Left lung (tissue), 10 donors: Measurements from ENCODE around the gene PAPOLB. TPM values are rescaled to one million over a fixed set of nuclear protein-coding genes. Genes with fewer than 3 reads are reported as not detected.
A peak's percentile ranks its signal among the peaks of the same experiment; 100 is the strongest.

ENCODE experiments used
- ATAC-seq: fragments of 200-7000 bp; cut with Tn5 transposase; one replicate; pipeline ENCODE4 v1.9.1; 2020; ENCODE audit warnings: moderate library complexity
- DNase-seq, 4 donors: peaks; one replicate each; pipeline ENCODE4 v3.0.0-alpha.2; 2013 to 2020
- H3K27ac ChIP-seq, 2 donors: fragments of 200-600 bp; sonication (generic) in 1 of 2; one replicate each; pipeline versions ENCODE4 v1.5.0 to v1.8.0; 2020 to 2021
- H3K27me3 ChIP-seq, 2 donors: fragments of 200-600 bp; sonication (generic) in 1 of 2; one replicate each; pipeline versions ENCODE4 v1.5.0 to v1.8.0; 2020 to 2021
- H3K36me3 ChIP-seq, 2 donors: fragments of 200-600 bp; sonication (generic) in 1 of 2; one replicate each; pipeline versions ENCODE4 v1.5.0 to v1.8.0; 2020 to 2021
- H3K4me1 ChIP-seq, 2 donors: fragments of 200-600 bp; one replicate each; pipeline ENCODE4 v1.8.0; 2021
- H3K4me3 ChIP-seq, 2 donors: fragments of 200-600 bp; sonication (generic) in 1 of 2; one replicate each; pipeline versions ENCODE4 v1.5.0 to v1.8.0; 2020 to 2021; ENCODE audit warnings: mild to moderate bottlenecking in 1 of 2
- H3K9me3 ChIP-seq, 2 donors: fragments of 200-600 bp; sonication (generic) in 1 of 2; one replicate each; pipeline versions ENCODE4 v1.5.0 to v1.8.0; 2020 to 2021
- intact Hi-C, 2 donors: fragments of 100-400 bp; cut with DNase I; formaldehyde crosslinking; loops; one replicate each; pipeline versions ENCODE4 v1.11.2 to v1.14.2; 2022
- polyA plus RNA-seq, 6 donors: library from polyadenylated mRNA; unstranded; fragments of 120-200 nt; gene quantifications; one replicate each; pipeline ENCODE4 v1.2.1, GENCODE V29; 2013; ENCODE audit not compliant: insufficient read length in 6 of 6
- total RNA-seq, 2 donors: library from RNA; stranded (reverse); fragmentation: NEBNext Ultra II Directional; extraction: Animal tissue kit (Norgen Biotek cat#: 25700); gene quantifications; one replicate each; pipeline ENCODE4 v1.2.1, GENCODE V29; 2021
- TF ChIP-seq, protein P1 (sequence below), 2 donors: fragments of 200-600 bp; sonication (generic) in 1 of 2; IDR thresholded peaks; one replicate each; pipeline versions ENCODE4 v1.5.0 to v1.8.0; 2021; ENCODE audit warnings: antibody characterized with exemption in 2 of 2
- donor health status: DM: no; HTN: yes; CAD: no.
- donor health status: DM: no; HTN: no; CAD: no.

Gene PAPOLB
- total and polyA plus RNA-seq, 8 donors: 0.07 to 0.24 (median 0.14) TPM

- peak overlapping the region in 1 of 2 donors; percentile 13 for H3K27ac ChIP-seq
- peak; percentile 47 for ATAC-seq
- H3K36me3 ChIP-seq: no peaks in the 10 kb centered on the region
- intact Hi-C loops: no loop called here
- DNase-seq: peak in 2 of 4 donors; percentile 86 to 91
- no peaks in the 10 kb centered on the region for H3K4me1 ChIP-seq
- TF ChIP-seq, protein P1, sequence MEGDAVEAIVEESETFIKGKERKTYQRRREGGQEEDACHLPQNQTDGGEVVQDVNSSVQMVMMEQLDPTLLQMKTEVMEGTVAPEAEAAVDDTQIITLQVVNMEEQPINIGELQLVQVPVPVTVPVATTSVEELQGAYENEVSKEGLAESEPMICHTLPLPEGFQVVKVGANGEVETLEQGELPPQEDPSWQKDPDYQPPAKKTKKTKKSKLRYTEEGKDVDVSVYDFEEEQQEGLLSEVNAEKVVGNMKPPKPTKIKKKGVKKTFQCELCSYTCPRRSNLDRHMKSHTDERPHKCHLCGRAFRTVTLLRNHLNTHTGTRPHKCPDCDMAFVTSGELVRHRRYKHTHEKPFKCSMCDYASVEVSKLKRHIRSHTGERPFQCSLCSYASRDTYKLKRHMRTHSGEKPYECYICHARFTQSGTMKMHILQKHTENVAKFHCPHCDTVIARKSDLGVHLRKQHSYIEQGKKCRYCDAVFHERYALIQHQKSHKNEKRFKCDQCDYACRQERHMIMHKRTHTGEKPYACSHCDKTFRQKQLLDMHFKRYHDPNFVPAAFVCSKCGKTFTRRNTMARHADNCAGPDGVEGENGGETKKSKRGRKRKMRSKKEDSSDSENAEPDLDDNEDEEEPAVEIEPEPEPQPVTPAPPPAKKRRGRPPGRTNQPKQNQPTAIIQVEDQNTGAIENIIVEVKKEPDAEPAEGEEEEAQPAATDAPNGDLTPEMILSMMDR (IDR thresholded peaks at IDR 0.05): no peak
- no peaks in the 10 kb centered on the region for H3K9me3 ChIP-seq
- H3K4me3 ChIP-seq: no peak overlapping the region
- H3K27me3 ChIP-seq: no peaks in the 10 kb centered on the region
Observed at GRCh38 chr7:4842319-4843064, 19.3 kb downstream of the PAPOLB start.

GRCh38 chr7:4841836-4842235 lies 20.0 kb downstream of the PAPOLB start:
- no peak for DNase-seq
- H3K27ac ChIP-seq: peak overlapping the region in 1 of 2 donors; percentile 13
- H3K4me1 ChIP-seq: no peaks in the 10 kb centered on the region
- H3K36me3 ChIP-seq: no peaks in the 10 kb centered on the region
- no peak for ATAC-seq
- no peak overlapping the region for H3K4me3 ChIP-seq
- intact Hi-C loops: no loop called here
- H3K27me3 ChIP-seq: no peaks in the 10 kb centered on the region
- TF ChIP-seq, protein P1 (IDR thresholded peaks at IDR 0.05): no peak
- H3K9me3 ChIP-seq: no peaks in the 10 kb centered on the region

GRCh38 chr7:4841007-4841784 lies 20.6 kb downstream of the PAPOLB start:
- intact Hi-C loops: no loop called here
- TF ChIP-seq, protein P1 (IDR thresholded peaks at IDR 0.05): no peak
- H3K9me3 ChIP-seq: no peaks in the 10 kb centered on the region
- no peaks in the 10 kb centered on the region for H3K36me3 ChIP-seq
- H3K4me1 ChIP-seq: no peaks in the 10 kb centered on the region
- H3K27me3 ChIP-seq: no peaks in the 10 kb centered on the region
- no peak overlapping the region for H3K27ac ChIP-seq
- ATAC-seq (no peak), DNase-seq (no peak)
- H3K4me3 ChIP-seq: no peak overlapping the region

DNA sequence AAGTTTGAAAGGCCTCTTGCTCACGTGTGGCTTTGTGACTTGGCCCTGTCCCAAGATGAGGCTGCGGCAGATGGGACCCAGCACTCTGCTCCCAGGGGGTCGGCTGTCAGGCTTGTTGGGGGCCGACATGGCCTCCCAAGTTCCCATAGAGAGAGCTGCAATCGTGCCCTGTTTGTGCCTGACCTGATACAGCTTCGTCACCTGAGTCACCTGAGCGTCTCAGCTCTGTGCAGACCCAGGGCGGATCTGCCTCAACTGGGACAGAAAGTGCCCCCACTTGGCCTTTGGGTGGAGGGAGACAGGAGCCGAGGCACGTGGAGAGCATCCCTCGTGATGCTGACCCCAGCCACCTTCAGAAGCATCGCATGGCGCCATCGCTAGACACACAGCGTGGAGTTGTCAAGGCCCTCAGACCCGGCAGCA lies 21.7 kb downstream of the PAPOLB start:
- no peaks in the 10 kb centered on the region for H3K4me1 ChIP-seq
- H3K9me3 ChIP-seq: no peaks in the 10 kb centered on the region
- no peaks in the 10 kb centered on the region for H3K27me3 ChIP-seq
- no peaks in the 10 kb centered on the region for H3K36me3 ChIP-seq
- DNase-seq (no peak), ATAC-seq (no peak)
- no peak overlapping the region for H3K27ac ChIP-seq
- TF ChIP-seq, protein P1 (IDR thresholded peaks at IDR 0.05): no peak
- intact Hi-C loops: no loop called here
- no peak overlapping the region for H3K4me3 ChIP-seq

- Histone ChIP-seq H3K27me3 (no peaks in the 10 kb centered on the region), H3K36me3 (no peaks in the 10 kb centered on the region), H3K4me1 (no peaks in the 10 kb centered on the region), H3K9me3 (no peaks in the 10 kb centered on the region), H3K27ac (no peak overlapping the region), H3K4me3 (no peak overlapping the region)
- intact Hi-C loops: no loop called here
- no peak for DNase-seq
- TF ChIP-seq, protein P1 (IDR thresholded peaks at IDR 0.05): no peak
- ATAC-seq: no peak
Observed at GRCh38 chr7:4838626-4839334, 23.1 kb downstream of the PAPOLB start.
